GM21737 (cell line): ENCODE results near the gene ARHGAP24.
A peak's percentile ranks its signal among the peaks of the same experiment; 100 is the strongest.
"Not testable (repeated sequence)": the region's sequence is repeated elsewhere in the genome, so short reads cannot be mapped to it uniquely, and the experiment has no call there.

ENCODE experiments used
- ATAC-seq: cut with Tn5 transposase; IDR thresholded peaks from one replicate; pipeline ENCODE4 v1.9.1; 2021; ENCODE audit warnings: mild to moderate bottlenecking, moderate library complexity; ENCODE audit not compliant: unreplicated experiment

The ARHGAP24 gene

DNA sequence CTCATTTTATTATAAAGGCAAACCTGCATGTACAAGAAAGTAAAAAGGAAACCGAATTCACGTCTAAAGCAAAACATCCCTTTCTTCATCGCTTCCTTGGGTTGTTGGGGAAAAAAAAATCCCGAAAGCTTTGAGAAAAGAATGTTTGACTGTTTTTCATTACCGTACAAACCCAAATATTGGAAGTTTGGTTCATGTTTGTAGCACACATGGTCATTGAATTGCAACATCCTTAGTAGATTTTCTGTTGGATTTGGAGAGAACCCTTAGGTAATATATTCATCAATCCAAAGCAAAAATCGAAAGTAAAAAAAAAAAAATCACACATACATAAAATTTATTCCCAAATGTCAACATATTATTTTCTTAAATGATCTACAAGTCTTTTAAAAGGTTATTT lies 464.6 kb downstream of the ARHGAP24 start:
- no peak for ATAC-seq

GRCh38 chr4:85940151-85940550 lies 465.2 kb downstream of the ARHGAP24 start:
- ATAC-seq: no peak

- no peak for ATAC-seq
Observed at GRCh38 chr4:85942107-85942506, 467.2 kb downstream of the ARHGAP24 start.

GRCh38 chr4:85946821-85947220 lies 471.9 kb downstream of the ARHGAP24 start:
- ATAC-seq: no peak

GRCh38 chr4:85951099-85951498 lies 476.1 kb downstream of the ARHGAP24 start:
- ATAC-seq: no peak

GRCh38 chr4:85952528-85952927 lies 477.6 kb downstream of the ARHGAP24 start:
- no peak for ATAC-seq

- no peak for ATAC-seq
Observed at GRCh38 chr4:85952972-85953650, 478.2 kb downstream of the ARHGAP24 start.

DNA sequence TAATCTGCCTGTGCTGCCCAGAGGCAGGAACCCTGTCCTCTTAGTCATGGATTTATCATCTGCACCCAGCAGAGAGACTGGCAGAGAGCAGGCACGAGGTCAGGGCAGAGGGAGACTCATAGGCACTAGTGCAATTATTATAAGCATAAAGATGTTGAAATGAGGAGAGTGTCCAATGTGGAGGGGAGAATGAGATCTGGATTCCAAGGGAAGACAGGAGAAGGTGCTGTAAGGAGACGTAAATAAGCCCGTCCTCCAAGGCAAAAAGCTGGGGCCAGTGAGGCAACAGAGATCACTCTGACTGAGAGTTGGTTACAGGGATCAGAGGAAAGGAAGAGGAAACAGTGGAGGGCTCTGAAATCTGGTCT lies 478.7 kb downstream of the ARHGAP24 start:
- ATAC-seq: no peak

GRCh38 chr4:85955620-85956292 lies 480.8 kb downstream of the ARHGAP24 start:
- no peak for ATAC-seq

DNA sequence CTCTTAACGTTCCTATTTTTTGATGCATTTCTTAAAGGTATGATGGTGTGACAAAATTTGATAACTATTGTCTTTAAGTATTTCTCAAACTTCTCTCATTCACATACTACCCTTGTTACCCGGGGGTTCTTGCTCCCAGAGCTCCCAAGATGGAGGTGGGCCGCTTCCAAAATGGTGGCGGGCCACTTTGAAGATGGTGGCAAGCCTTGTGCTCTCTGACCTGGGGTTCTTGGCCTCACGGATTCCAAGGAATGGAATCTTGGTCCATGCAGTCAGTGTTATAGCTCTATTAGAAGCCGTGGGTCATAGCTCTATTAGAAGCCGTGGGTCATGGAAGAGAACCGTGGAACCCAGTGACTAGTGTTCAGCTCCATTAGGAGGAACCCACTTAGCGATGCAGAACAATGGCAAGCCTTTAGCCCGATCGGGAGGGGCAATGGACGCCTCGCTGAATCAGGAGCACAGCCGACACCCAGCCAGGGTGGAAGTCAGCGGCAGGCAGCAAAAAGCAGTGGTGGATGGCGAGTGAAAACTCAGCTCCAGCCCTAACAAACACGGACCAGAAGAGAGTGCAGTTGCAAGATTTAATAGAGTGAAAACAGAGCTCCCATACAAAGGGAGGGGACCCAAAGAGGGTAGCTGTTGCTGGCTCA lies 481.5 kb downstream of the ARHGAP24 start:
- ATAC-seq: no peak

- ATAC-seq: no peak
Observed at GRCh38 chr4:85961887-85962286, 486.9 kb downstream of the ARHGAP24 start.

DNA sequence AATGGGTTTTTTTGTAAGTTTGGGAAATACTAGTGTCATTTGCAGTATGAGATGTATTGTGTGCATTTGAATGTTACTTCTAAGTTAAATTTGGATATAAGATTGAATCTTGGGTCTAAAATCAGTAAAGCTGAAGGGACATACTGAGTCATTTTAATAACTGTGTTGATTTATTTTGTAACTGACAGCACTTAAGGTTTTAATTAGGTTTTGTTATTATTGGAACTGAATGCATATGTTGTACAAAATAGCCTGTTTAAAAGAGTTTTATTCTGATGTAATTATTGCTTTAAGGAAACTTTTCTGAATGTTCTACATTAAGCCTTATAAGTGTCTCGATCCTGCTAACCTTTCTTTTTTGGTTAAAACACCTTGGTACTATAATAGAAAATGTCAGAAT lies 488.3 kb downstream of the ARHGAP24 start:
- ATAC-seq: no peak

- no peak for ATAC-seq
Observed at GRCh38 chr4:85964298-85964697, 489.3 kb downstream of the ARHGAP24 start.

- not testable (repeated sequence) for ATAC-seq
Observed at GRCh38 chr4:85965017-85965416, 490.1 kb downstream of the ARHGAP24 start.

DNA sequence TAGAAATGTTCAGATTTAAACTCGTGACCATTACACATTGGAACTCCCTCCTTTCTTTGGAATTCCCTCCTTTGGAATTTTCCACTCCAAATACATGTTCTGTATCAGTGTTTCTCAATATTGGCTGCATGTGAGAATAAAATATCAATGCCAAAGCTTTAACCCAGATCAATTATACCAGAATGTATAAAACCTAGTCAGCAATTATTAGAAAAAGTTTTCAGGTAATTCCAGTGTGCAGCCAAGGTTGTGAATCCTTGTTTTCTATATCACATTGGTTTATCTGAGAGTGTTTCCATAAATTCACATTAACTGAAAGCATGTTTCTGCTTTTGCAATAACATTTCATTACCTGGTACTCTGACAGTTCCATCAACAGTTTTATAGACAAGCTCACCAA lies 490.6 kb downstream of the ARHGAP24 start:
- ATAC-seq: no peak

- ATAC-seq: no peak
Observed at GRCh38 chr4:85966373-85966772, 491.4 kb downstream of the ARHGAP24 start.

- ATAC-seq: no peak
Observed at GRCh38 chr4:85967872-85968271, 492.9 kb downstream of the ARHGAP24 start.

DNA sequence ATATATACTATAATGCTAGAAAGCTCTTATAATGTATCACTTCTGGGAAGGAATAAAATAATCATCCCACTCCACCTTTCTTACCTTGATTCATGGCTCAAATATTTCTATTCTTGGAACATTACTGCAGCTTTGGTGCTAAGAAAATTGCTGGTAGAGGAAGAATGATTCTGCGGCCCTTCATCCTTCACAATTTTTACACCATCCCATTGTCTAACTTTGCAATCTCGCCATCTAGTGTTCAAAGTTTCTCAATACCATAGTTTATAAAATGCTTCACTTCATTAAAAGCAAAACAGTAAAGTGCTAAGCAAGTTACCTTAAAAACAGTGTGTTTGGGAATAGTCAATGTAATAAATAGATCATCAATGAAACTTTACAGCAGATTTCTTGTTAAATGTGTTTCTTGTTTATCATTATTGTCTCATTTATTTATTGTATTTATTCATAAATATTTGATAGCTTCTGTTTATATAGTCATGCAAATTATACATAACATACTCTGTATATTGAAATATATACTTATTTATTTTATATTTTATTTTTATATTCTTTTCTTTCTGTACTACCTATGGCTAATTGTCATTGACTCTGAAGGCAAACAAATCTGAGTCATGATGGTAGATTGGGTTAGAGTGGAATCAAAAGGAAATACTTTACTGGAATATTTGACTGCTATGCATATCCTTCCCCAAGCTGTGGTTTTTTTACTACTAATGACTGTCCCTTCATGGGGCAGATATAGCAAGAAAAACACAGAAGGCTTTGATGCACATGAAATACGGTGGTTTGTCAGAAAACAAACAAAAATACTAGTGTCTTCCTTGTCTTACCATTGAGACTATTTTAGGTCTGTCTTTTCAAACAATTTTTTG lies 494.2 kb downstream of the ARHGAP24 start:
- ATAC-seq: no peak

GRCh38 chr4:85970535-85970934 lies 495.6 kb downstream of the ARHGAP24 start:
- ATAC-seq: no peak

- peak; percentile 86 for ATAC-seq
Observed at GRCh38 chr4:85979276-85979675, 504.3 kb downstream of the ARHGAP24 start.

GRCh38 chr4:85986266-85986665 lies 511.3 kb downstream of the ARHGAP24 start:
- ATAC-seq: no peak
